Loucy (cell line): ENCODE data around the gene POLD4.

ENCODE experiments used
- EZH2phosphoT487 ChIP-seq: fragments of 200-600 bp; IDR thresholded peaks from 2 replicates; pipeline ENCODE4 v1.6.1; 2018; ENCODE audit warnings: antibody characterized with exemption, mild to moderate bottlenecking, moderate library complexity, borderline replicate concordance
- TF ChIP-seq, protein P1 (sequence below): fragments of 200-600 bp; sonication (generic); conservative IDR thresholded peaks from 2 replicates; pipeline ENCODE4 v1.5.1; 2014; ENCODE audit warnings: mild to moderate bottlenecking, antibody characterized with exemption, low read length

- TF ChIP-seq, protein P1, sequence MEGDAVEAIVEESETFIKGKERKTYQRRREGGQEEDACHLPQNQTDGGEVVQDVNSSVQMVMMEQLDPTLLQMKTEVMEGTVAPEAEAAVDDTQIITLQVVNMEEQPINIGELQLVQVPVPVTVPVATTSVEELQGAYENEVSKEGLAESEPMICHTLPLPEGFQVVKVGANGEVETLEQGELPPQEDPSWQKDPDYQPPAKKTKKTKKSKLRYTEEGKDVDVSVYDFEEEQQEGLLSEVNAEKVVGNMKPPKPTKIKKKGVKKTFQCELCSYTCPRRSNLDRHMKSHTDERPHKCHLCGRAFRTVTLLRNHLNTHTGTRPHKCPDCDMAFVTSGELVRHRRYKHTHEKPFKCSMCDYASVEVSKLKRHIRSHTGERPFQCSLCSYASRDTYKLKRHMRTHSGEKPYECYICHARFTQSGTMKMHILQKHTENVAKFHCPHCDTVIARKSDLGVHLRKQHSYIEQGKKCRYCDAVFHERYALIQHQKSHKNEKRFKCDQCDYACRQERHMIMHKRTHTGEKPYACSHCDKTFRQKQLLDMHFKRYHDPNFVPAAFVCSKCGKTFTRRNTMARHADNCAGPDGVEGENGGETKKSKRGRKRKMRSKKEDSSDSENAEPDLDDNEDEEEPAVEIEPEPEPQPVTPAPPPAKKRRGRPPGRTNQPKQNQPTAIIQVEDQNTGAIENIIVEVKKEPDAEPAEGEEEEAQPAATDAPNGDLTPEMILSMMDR, result no peak
- no peak for TF ChIP-seq EZH2phosphoT487
Measured at GRCh38 chr11:67311051-67311555, 42.2 kb downstream of the POLD4 start.
